HT1080 (cell line): ENCODE results near the gene STYXL2. TPM values are rescaled to one million over a fixed set of nuclear protein-coding genes. Genes with fewer than 3 reads are reported as not detected.
A peak's percentile ranks its signal among the peaks of the same experiment; 100 is the strongest.

Experiments used
- DNase-seq: peaks from one replicate; pipeline ENCODE4 v3.0.0-alpha.2; 2015; ENCODE audit warnings: low read depth
- total RNA-seq: library from RNA; depleted of rRNA; stranded (reverse); fragments of >200 nt; shearing (Covaris generic); gene quantifications from 2 replicates; pipeline ENCODE4 v1.2.3, GENCODE V29; 2014

Gene STYXL2
- total RNA-seq, 1 experiment from 2014 or later, result 0.14 TPM

GRCh38 chr1:167105271-167106118 lies 11.6 kb downstream of the STYXL2 start:
- no peak for DNase-seq

- no peak for DNase-seq
Observed at GRCh38 chr1:167106119-167106461, 12.2 kb downstream of the STYXL2 start.

DNA sequence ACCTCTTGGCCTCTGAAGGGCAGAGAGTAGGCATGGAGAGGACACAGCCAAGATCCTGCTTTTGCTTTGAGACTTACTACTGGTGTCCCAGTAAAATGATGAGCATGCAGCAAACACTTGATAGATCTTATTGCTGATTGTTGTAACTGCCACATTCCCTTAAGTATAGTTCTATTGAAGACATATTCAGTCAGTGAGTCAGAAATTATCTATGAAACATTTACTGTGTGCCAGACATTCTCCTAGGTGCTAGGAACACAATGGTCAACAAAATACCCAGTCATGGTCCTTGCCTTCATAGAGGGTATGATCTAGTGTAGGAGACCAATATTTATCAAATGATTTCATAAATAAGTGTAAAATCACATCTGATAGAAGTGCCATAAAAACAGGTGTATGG lies 13.6 kb downstream of the STYXL2 start:
- peak; percentile 22 for DNase-seq

DNA sequence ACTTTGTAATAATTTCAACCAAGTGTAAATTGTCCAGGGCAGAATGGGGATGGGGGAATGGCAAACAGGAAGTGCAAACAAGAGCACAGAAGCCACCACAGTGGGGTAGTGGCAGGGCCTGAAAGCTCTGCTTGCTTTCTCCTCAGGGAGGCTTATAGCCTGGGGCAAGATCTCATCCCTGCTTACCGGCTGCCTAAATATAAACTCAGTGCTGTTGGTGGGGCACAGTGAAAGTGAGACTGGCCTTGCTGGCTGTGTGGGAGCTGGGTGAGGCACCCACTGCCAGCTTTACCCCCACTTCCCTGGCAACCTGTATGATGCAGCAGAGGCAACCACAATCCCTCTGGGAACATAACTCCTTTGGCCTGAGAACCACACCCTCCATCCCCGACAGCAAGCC lies 15.2 kb downstream of the STYXL2 start:
- peak; percentile 41 for DNase-seq

DNA sequence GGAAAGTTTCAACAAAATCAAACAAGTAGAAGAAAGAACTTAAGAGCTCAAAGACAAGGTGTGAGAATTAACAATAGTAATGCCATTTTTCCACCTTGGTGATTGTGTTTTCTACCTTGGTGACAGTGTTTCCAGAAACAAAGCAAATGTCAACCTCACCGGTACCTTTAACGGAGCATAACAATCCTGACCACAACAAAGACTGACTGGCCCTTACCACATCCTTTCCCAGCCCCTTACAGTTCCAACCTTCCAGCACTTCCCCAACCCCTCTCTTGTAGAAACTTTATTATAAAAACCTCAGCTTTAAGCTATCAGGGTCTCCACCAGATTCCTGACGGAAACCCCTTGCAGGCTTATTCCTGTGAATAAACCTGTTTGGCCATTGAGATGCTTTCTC lies 16.7 kb downstream of the STYXL2 start:
- DNase-seq, result peak; percentile 66

DNA sequence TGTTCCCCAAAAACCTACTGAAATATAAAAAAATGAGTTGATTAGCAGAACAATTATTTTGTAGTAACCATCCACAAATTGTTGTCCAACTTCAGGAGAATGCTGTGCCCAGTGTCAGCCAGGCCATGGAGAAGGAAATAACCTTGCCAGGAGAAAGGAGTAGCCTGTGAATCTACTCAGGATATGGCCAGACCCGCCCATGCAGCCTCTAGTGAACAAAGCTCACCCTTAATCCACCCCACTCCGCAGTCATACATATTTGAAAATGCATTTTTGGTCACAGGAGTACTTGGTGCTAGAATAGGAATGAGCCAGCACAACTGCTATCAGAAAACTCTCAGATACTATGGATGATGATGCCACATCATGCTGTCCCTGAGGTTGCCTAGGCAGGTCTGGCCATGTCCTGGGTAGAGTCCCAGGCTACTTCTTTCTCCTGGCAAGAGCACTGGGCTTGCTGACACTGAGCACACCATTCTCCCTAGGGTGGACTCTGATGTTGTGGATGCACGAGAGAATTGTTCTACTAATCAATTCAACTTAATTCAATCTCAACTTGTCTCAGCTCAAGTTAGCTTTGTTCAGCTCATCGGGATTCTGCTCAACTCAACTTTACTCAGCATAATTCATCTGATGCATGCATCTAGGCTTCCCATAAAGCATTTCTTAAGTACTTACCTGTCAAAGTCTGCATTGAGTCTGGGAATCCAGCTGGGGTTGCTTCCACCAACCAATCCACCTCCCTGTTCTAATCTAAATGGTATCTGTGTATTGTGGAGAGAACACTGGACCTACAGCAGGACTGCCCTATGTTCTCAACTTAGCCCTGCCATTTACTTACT lies 18.2 kb downstream of the STYXL2 start:
- DNase-seq, result no peak

- no peak for DNase-seq
Observed at GRCh38 chr1:167114725-167115124, 20.9 kb downstream of the STYXL2 start.

DNA sequence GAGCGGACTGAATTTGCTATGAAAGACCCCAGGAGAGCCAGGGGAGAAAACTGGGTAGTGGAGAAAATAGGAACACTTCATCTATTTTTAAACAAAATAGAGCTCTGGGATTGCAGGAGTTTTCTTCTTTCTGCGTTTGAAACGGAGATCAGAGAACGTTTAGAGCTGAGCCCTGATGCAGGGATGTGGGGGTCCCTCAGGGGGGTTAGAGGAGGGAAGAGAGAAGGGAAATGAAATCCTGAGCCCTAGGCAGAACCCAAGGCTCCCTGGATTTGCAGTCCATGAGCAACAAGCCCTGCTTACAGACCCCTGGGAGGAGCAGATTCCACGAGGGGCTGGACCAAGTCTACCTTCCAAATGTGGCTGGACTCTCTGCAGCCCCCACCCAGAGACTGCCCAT lies 21.8 kb downstream of the STYXL2 start:
- DNase-seq, result no peak

DNA sequence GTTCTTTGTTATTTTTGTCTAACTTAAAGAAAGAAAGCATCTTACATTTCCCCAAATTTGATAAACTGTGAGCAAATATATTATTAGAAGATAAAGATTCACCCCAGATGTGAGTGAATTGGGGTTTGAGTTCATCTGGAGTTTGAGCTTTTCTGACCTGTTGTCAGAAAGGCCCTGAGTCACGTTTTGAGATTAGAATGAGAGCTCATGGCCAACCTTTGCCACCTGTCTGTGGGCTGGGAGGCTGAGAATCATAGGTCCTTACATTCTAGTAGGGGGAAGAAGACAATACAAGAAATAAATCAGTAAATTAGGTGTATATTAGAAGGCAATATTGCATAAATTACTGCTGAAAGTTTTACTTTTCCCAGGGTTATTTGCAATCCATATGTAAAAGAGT lies 22.3 kb downstream of the STYXL2 start:
- no peak for DNase-seq

GRCh38 chr1:167117225-167117624 lies 23.4 kb downstream of the STYXL2 start:
- DNase-seq, result no peak

DNA sequence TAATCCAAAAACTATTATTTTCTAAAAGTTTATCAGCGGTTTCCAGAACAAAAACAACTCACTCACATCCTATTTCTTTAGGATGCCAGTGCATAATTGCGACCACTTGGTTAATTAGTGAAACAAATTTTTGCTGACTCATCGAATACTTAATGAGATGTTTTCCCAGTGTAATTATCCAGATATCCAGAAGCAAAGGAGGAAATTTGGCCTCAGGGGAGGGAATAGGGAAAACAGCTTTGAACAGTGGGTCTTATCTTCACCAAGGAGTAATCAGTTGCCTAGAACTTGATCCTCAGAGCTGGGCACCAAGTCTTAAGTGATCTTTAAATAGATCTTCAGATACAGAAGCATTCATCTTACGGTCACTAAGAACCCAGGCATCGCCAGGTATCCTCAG lies 24.3 kb downstream of the STYXL2 start:
- DNase-seq, result no peak

GRCh38 chr1:167119696-167120095 lies 25.8 kb downstream of the STYXL2 start:
- DNase-seq, result no peak

- DNase-seq, result no peak
Observed at GRCh38 chr1:167120899-167121298, 27.0 kb downstream of the STYXL2 start.

- no peak for DNase-seq
Observed at GRCh38 chr1:167121375-167122120, 27.7 kb downstream of the STYXL2 start.

- no peak for DNase-seq
Observed at GRCh38 chr1:167122121-167122480, 28.2 kb downstream of the STYXL2 start.

DNA sequence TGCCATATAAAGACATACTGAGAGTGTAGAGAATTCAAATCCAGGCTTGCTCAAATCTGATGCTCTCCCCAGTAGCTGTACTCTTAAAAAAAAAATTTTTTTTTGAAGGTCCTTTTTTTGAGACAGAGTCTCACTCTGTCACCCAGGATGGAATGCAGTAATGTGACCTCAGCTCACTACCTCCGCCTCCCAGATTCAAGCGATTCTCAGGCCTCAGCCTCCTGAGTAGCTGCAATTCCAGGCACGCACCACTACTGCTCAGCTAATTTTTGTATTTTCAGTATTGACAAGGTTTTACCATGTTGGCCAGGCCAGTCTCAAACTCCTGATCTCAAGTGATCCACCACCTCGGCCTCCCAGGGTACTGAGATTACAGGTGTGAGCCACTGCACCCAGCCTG lies 28.7 kb downstream of the STYXL2 start:
- no peak for DNase-seq

DNA sequence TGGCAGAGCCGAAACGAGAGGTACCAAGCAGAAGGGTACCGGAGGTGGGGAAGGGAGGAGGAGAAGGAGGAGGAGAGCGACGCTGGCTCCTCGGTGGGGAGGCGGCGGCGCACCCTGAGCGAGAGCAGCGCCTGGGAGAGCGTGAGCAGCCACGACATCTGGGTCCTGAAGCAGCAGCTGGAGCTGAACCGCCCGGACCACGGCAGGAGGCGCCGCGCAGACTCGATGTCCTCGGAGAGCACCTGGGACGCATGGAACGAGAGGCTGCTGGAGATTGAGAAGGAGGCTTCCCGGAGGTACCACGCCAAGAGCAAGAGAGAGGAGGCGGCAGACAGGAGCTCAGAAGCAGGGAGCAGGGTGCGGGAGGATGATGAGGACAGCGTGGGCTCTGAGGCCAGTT lies 32.4 kb downstream of the STYXL2 start:
- DNase-seq, result no peak

- no peak for DNase-seq
Observed at GRCh38 chr1:167126811-167127210, 32.9 kb downstream of the STYXL2 start.

DNA sequence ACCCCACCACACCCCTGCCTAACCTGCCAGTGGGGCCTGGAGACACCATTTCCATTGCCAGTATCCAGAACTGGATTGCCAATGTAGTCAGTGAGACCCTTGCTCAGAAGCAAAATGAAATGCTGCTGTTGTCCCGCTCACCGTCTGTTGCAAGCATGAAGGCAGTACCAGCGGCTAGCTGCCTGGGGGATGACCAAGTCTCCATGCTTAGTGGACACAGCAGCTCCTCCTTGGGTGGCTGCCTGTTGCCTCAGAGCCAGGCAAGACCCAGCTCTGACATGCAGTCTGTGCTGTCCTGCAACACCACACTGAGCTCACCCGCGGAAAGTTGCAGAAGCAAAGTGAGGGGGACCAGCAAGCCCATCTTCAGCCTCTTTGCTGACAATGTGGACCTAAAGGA lies 33.4 kb downstream of the STYXL2 start:
- no peak for DNase-seq

- no peak for DNase-seq
Observed at GRCh38 chr1:167127661-167128060, 33.8 kb downstream of the STYXL2 start.

DNA sequence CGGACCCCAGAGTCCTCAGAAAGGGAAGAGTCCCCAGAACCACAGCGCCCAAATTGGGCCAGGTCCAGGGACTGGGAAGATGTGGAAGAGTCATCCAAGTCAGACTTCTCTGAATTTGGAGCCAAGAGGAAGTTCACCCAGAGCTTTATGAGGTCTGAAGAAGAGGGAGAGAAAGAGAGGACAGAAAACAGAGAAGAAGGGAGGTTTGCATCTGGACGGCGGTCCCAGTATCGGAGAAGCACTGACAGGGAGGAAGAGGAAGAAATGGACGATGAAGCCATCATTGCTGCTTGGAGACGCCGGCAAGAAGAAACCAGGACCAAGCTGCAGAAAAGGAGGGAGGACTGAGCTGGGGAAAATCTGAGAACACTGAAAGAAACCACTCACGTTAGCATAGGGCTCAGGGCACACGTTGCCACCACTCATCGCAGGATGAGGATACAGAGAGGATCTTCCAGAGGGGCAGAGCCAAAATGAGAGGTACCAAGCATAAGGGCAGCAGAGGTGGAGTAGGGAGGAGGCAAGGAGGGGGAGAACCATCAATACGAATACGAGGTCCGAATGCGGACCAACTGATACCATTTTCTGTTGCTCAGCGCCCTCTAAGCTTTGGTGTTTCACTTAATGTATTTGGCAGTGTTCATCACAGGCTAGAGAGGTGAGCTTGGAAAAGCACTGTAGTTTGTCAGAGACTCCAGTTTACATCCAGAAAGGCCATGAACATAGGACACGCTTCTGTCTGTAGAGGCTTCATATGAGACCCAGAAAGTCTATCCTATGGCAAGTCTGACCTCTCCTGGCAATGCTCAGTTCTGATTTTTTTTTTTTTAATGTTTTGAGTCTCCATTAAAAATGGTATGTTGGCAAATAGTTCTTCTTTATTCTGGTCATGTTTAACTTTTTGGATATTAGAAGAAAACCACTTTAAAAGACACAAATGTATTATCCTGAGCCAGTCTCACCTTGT lies 34.7 kb downstream of the STYXL2 start:
- DNase-seq, result no peak
